Upper lobe of left lung (tissue), 4 donors: ENCODE measurements around the gene CDHR1.

Experiments
- POLR2A ChIP-seq, 4 donors: fragments of 450-650 bp; IDR thresholded peaks; one replicate each; pipeline ENCODE4 v1.5.1; 2016 to 2017; ENCODE audit warnings: antibody characterized with exemption in 4 of 4, mild to moderate bottlenecking in 2 of 4
- TF ChIP-seq, protein P1 (sequence below), 6 experiments: fragments of 450-650 bp in 4 of 6; fragments of 200-600 bp in 2 of 6; sonication (generic) in 2 of 6; IDR thresholded peaks; one replicate each; pipeline ENCODE4 v1.5.1; 2016 to 2019; ENCODE audit warnings: antibody characterized with exemption in 6 of 6

GRCh38 chr10:84181631-84182030 is 12.7 kb upstream of the CDHR1 start:
- TF ChIP-seq, protein P1, sequence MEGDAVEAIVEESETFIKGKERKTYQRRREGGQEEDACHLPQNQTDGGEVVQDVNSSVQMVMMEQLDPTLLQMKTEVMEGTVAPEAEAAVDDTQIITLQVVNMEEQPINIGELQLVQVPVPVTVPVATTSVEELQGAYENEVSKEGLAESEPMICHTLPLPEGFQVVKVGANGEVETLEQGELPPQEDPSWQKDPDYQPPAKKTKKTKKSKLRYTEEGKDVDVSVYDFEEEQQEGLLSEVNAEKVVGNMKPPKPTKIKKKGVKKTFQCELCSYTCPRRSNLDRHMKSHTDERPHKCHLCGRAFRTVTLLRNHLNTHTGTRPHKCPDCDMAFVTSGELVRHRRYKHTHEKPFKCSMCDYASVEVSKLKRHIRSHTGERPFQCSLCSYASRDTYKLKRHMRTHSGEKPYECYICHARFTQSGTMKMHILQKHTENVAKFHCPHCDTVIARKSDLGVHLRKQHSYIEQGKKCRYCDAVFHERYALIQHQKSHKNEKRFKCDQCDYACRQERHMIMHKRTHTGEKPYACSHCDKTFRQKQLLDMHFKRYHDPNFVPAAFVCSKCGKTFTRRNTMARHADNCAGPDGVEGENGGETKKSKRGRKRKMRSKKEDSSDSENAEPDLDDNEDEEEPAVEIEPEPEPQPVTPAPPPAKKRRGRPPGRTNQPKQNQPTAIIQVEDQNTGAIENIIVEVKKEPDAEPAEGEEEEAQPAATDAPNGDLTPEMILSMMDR (IDR thresholded peaks at IDR 0.05): no peak
- TF ChIP-seq POLR2A (IDR thresholded peaks at IDR 0.05): no peak
